ENCODE results near the gene PDE1C.

GRCh38 chr7:32053204-32053603, 17.0 kb downstream of the PDE1C start:
- TF ChIP-seq, protein P1, sequence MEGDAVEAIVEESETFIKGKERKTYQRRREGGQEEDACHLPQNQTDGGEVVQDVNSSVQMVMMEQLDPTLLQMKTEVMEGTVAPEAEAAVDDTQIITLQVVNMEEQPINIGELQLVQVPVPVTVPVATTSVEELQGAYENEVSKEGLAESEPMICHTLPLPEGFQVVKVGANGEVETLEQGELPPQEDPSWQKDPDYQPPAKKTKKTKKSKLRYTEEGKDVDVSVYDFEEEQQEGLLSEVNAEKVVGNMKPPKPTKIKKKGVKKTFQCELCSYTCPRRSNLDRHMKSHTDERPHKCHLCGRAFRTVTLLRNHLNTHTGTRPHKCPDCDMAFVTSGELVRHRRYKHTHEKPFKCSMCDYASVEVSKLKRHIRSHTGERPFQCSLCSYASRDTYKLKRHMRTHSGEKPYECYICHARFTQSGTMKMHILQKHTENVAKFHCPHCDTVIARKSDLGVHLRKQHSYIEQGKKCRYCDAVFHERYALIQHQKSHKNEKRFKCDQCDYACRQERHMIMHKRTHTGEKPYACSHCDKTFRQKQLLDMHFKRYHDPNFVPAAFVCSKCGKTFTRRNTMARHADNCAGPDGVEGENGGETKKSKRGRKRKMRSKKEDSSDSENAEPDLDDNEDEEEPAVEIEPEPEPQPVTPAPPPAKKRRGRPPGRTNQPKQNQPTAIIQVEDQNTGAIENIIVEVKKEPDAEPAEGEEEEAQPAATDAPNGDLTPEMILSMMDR (IDR thresholded peaks at IDR 0.05): no peak
- TF ChIP-seq EZH2 (IDR thresholded peaks at IDR 0.05; ENCODE audit: borderline replicate concordance, insufficient read depth, low read depth, low read length, poor library complexity, severe bottlenecking): no peak
